GM19099 (cell line): Measurements from ENCODE around the gene GPC3.

Experiments
- POLR2A ChIP-seq: IDR thresholded peaks from 3 replicates; pipeline ENCODE4 v1.6.1; 2011; ENCODE audit warnings: low read depth; ENCODE audit not compliant: insufficient read length; ENCODE audit errors: extremely low read depth

The GPC3 gene

GRCh38 chrX:134000260-134001245, 15.2 kb upstream of the GPC3 start:
- TF ChIP-seq POLR2A, result no peak

- no peak for TF ChIP-seq POLR2A
These were observed 13.8 kb upstream of the GPC3 start for GRCh38 chrX:133999031-133999705.

DNA sequence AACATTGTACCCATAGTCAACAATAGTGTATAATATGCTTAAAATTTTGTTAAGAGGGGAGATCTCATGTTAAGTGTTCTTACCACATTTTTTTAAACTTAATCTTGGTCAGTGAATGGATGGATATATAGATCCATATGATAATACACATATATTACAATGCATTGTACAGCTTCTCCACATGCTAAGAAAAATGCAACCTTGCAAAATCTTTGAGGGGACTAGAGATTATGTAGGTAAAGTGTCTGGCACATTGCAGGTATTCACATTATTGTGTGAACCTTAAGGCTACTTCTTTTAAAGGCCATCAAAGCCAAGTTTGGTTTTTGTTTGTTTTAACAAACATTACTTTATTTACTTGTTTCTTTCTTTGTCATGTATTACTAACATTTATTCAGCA, 10.4 kb upstream of the GPC3 start:
- no peak for TF ChIP-seq POLR2A

GRCh38 chrX:133994576-133994975, 9.2 kb upstream of the GPC3 start:
- TF ChIP-seq POLR2A, result no peak

DNA sequence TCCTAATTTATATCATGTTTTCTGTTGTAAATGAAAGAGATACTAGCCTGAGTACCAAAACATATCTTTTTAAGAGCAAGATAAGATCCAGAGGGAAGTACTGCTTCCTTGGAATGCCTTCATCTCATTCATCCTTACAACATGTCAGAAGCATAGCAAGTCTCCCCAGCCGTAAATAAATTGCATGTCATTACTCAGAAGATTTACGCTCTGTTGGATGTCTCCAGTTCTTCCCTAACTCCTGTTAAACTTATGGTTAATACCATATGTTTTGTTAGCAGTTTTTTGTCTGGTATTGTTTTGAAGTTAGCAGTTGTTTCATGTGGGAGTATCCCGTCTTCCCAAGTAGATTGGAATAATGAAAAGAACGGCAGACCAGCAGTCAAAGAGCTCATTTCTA, 7.5 kb upstream of the GPC3 start:
- TF ChIP-seq POLR2A, result no peak

GRCh38 chrX:133991814-133992213, 6.4 kb upstream of the GPC3 start:
- TF ChIP-seq POLR2A, result no peak

GRCh38 chrX:133989993-133990392, 4.6 kb upstream of the GPC3 start:
- no peak for TF ChIP-seq POLR2A

DNA sequence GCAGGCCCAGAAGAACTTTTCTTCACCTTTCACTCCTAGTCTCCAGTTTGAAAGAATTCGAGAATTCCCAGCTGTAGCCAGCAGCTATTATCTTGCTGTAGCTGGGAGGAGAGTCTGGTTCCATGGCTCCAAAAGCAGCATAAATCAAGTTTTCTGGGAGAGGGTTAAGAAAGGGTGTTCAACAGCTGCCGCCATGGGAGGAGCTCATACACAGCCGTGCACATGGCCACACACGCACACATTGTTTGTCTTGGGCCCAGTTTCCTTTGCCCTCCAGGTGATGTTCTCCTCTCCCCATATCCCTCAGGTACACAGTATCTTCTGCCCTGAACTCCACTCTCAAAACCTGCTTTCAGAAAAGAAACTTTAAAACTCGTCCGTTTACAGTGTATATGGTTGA, 4.1 kb upstream of the GPC3 start:
- TF ChIP-seq POLR2A, result no peak

- no peak for TF ChIP-seq POLR2A
These were observed 2.6 kb upstream of the GPC3 start for GRCh38 chrX:133988010-133988409.

DNA sequence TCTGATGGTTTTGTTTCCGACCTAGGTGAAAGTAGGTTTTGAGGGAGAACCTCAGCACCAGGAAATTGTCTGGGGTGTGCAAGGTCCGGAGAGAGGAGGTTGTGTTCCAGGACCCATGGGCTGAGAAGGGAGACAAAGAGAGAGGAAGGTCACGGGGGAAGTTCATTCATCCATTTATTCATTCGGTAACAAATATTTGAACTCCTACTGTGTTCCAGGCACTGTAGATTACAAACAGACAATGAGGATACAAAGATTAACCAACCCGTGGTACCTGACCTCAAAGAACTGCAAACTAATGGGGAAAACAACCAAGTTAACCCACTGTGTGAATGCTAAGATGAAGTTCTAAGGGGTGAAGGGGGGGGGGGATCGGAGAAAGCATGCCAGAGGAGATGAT, 1.8 kb upstream of the GPC3 start:
- TF ChIP-seq POLR2A, result no peak

- TF ChIP-seq POLR2A, result no peak
These were observed 731 bp upstream of the GPC3 start for GRCh38 chrX:133985967-133986683.

- TF ChIP-seq POLR2A, result no peak
These were observed 584 bp downstream of the GPC3 start for GRCh38 chrX:133984857-133985163.

DNA sequence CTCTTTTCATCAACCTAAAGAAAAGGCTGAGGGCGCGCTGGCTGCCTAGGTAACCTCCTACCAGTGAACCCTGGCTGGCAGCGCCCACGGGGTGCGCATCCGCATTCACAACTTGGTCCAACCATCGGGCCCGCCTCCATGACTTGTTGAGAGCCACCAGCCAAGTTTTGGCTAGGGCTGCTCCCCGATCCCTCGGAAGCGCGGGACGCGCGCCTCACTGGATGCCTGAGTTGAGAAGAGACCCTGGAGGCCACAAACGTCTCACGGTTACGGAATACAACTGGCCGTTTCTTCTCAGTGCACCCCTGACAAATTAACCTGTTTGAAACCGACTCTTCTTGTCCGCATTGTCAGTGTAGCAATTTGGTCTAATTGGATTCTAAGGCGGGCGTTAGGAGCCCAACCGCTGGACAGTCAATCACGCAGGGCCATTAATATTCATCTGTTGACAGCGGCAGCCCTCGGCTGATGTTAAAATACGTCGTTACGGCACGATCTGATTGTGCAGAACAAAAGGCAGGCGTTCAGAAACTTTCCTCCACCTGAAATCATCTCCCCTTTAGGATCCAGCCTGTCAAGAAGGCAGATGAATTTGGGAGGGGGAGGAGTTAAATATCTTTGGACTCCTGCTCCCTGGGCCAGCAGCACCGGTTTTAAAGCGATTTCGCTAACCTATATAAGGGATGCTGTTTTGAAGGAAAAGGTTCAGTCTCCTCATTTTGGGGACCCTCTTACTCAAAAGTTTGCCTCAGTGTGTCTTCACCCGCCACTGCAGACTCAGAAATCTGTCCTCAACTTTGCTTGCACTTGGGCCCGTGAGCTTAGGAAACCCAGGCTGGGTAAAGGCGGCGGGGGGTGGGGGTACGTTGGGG, 1.2 kb downstream of the GPC3 start:
- TF ChIP-seq POLR2A, result no peak

DNA sequence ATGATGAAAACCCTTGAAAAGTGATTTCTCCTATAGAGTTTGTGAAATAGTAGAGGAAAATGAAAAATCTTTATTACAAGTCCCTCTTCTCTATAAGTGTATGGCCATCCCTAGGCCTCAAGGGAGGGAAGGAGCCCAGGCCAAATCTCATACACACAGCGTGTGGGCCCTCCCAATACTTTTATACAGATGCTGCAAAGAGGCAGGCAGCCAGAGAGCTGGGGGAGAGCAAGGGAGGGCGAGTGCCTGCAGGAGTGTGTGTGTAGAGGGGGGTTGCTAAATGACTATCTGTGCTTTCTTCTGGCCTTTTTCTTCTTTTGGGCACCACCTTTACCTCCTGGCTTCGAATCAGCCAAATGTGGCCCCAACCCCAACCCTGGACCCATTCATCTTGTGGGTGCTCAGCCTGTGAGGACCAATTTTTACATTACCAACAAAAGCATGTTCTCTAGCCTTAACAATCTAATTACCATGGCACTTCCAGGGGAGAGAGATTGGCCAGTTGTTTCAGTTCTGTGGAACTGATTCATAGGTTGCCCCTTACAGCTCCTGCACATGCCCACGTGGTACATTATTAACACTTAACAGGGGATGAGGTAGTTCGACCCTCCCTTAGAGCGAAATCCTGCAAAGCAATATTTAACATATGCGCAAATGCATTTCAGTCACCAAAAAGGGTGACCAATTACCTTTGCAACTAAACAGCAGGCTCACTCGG, 2.0 kb downstream of the GPC3 start:
- no peak for TF ChIP-seq POLR2A
